Pons (tissue), 1 donor: Measurements from ENCODE around the gene PTPRM.

Experiments used
- DNase-seq: peaks from one replicate; pipeline ENCODE4 v3.0.0-alpha.2; 2016; ENCODE audit warnings: low spot score

The PTPRM gene

GRCh38 chr18:8328126-8328525, 761.0 kb downstream of the PTPRM start:
- DNase-seq, result no peak

- DNase-seq, result no peak
These were observed 762.2 kb downstream of the PTPRM start for GRCh38 chr18:8329186-8329771.

- DNase-seq, result no peak
These were observed 763.5 kb downstream of the PTPRM start for GRCh38 chr18:8330575-8330974.

- no peak for DNase-seq
These were observed 765.2 kb downstream of the PTPRM start for GRCh38 chr18:8332286-8332685.

- DNase-seq, result no peak
These were observed 766.8 kb downstream of the PTPRM start for GRCh38 chr18:8333961-8334360.

- DNase-seq, result no peak
These were observed 770.1 kb downstream of the PTPRM start for GRCh38 chr18:8337211-8337610.

GRCh38 chr18:8339210-8339609, 772.1 kb downstream of the PTPRM start:
- no peak for DNase-seq

GRCh38 chr18:8339952-8340351, 772.8 kb downstream of the PTPRM start:
- DNase-seq, result no peak

- DNase-seq, result no peak
These were observed 774.5 kb downstream of the PTPRM start for GRCh38 chr18:8341481-8342230.

GRCh38 chr18:8348051-8348720, 781.1 kb downstream of the PTPRM start:
- no peak for DNase-seq

- no peak for DNase-seq
These were observed 782.6 kb downstream of the PTPRM start for GRCh38 chr18:8349608-8350323.

GRCh38 chr18:8350628-8351027, 783.5 kb downstream of the PTPRM start:
- DNase-seq, result no peak

- DNase-seq, result no peak
These were observed 784.0 kb downstream of the PTPRM start for GRCh38 chr18:8351161-8351560.

- no peak for DNase-seq
These were observed 787.2 kb downstream of the PTPRM start for GRCh38 chr18:8354304-8354703.

- no peak for DNase-seq
These were observed 788.9 kb downstream of the PTPRM start for GRCh38 chr18:8356001-8356400.

- DNase-seq, result no peak
These were observed 790.2 kb downstream of the PTPRM start for GRCh38 chr18:8357320-8357719.

GRCh38 chr18:8358033-8358765, 791.1 kb downstream of the PTPRM start:
- DNase-seq, result no peak

GRCh38 chr18:8359076-8359475, 792.0 kb downstream of the PTPRM start:
- no peak for DNase-seq

GRCh38 chr18:8359481-8359880, 792.4 kb downstream of the PTPRM start:
- no peak for DNase-seq

- no peak for DNase-seq
These were observed 794.9 kb downstream of the PTPRM start for GRCh38 chr18:8361941-8362471.

- no peak for DNase-seq
These were observed 795.7 kb downstream of the PTPRM start for GRCh38 chr18:8362863-8363262.

- no peak for DNase-seq
These were observed 797.3 kb downstream of the PTPRM start for GRCh38 chr18:8364385-8364784.
